HCT116 (cell line): ENCODE data around the gene SIVA1. TPM values are rescaled to one million over a fixed set of nuclear protein-coding genes. Genes with fewer than 3 reads are reported as not detected.

Experiments
- ATAC-seq: fragments of 200-7000 bp; cut with Tn5 transposase; 2 replicates; pipeline ENCODE4 v1.9.1; 2020; ENCODE audit warnings: mild to moderate bottlenecking, moderate library complexity
- BruUV-seq: library from RNA; stranded (reverse); fragments of 400-500 nt; replicated peaks from 2 replicates; lab custom pipeline; 2021; lab: Mats Ljungman, UMichigan
- CTCF ChIA-PET: fragments of 300-600 bp; sonication (Branson Sonifier 250); formaldehyde crosslinking; loops from one replicate; lab custom pipeline; 2021; ENCODE audit warnings: antibody characterized with exemption; lab: Charles Lee
- POLR2A ChIA-PET: fragments of 300-600, 350-600 bp; sonication (Branson Sonifier 250); formaldehyde crosslinking; loops from one replicate; lab custom pipeline; 2021; ENCODE audit warnings: antibody characterized with exemption; lab: Charles Lee
- RAD21 ChIA-PET, 2 experiments: fragments of 300-600 bp; sonication (Branson Sonifier 250); formaldehyde crosslinking; loops; one replicate each; lab custom pipeline; 2023; ENCODE audit warnings: low total read pairs in 2 of 2; ENCODE audit not compliant: uncharacterized antibody in 2 of 2, unreplicated experiment in 2 of 2, low non-redundant PET in 1 of 2; lab: Charles Lee
- DNase-seq: peaks from one replicate; pipeline ENCODE4 v3.0.0-alpha.2; 2010; ENCODE audit warnings: low read depth, low spot score
- H2AFZ ChIP-seq: fragments of 200-600 bp; shearing (Covaris generic), sonication (generic); 2 replicates; pipeline ENCODE4 v1.6.1; 2017; ENCODE audit warnings: low read depth, mixed run types, mixed read lengths, antibody characterized with exemption, low read length; ENCODE audit not compliant: poor library complexity, severe bottlenecking
- H3K27ac ChIP-seq: 2 replicates; pipeline ENCODE4 v1.5.1; 2012; ENCODE audit warnings: low read depth, low read length
- H3K27me3 ChIP-seq: fragments of 200-600 bp; sonication (generic); 2 replicates; pipeline ENCODE4 v1.6.1; 2016; ENCODE audit warnings: mixed run types, low read length, mixed read lengths; ENCODE audit not compliant: insufficient read depth
- H3K36me3 ChIP-seq, 2 experiments: fragments of 200-500 bp in 1 of 2; fragments of 200-600 bp in 1 of 2; sonication (Bioruptor generic) in 1 of 2; sonication (generic) in 1 of 2; 2 replicates each; pipeline versions ENCODE4 v1.5.1 to v1.6.1; 2014 to 2016; ENCODE audit warnings: low read length in 2 of 2, inconsistent platforms in 1 of 2, mixed read lengths in 1 of 2, mixed run types in 1 of 2; ENCODE audit not compliant: insufficient read depth in 2 of 2, control insufficient read depth in 1 of 2
- H3K4me1 ChIP-seq, 2 experiments: fragments of 200-600 bp in 1 of 2; sonication (generic) in 1 of 2; 2 replicates each; pipeline versions ENCODE4 v1.5.1 to v1.6.1; 2012 to 2017; ENCODE audit warnings: low read length in 2 of 2, inconsistent platforms in 1 of 2, mild to moderate bottlenecking in 1 of 2, mixed read lengths in 1 of 2, mixed run types in 1 of 2, moderate library complexity in 1 of 2; ENCODE audit not compliant: insufficient read depth in 2 of 2, control insufficient read depth in 1 of 2
- H3K4me2 ChIP-seq: fragments of 200-600 bp; sonication (generic); 2 replicates; pipeline ENCODE4 v1.6.1; 2017; ENCODE audit warnings: mixed run types, low read length, mixed read lengths
- H3K4me3 ChIP-seq, 2 experiments: fragments of 200-600 bp in 1 of 2; sonication (generic) in 1 of 2; replicated peaks in 1 of 2; 2 replicates each; pipeline ENCODE4 v1.5.1; 2011 to 2016; ENCODE audit warnings: low read length in 2 of 2, control low read depth in 1 of 2, low read depth in 1 of 2, mild to moderate bottlenecking in 1 of 2, mixed read lengths in 1 of 2, mixed run types in 1 of 2
- H3K79me2 ChIP-seq: fragments of 200-600 bp; sonication (generic); 2 replicates; pipeline ENCODE4 v1.6.1; 2017; ENCODE audit warnings: mild to moderate bottlenecking, mixed run types, low read length, moderate library complexity, mixed read lengths; ENCODE audit not compliant: insufficient read depth
- H3K9ac ChIP-seq: fragments of 200-600 bp; sonication (generic); 2 replicates; pipeline ENCODE4 v1.6.1; 2016; ENCODE audit warnings: low read length, mixed read lengths
- H3K9me2 ChIP-seq: fragments of 200-600 bp; sonication (generic), shearing (Covaris generic); 2 replicates; pipeline ENCODE4 v1.6.1; 2017; ENCODE audit warnings: mixed run types, mild to moderate bottlenecking, moderate library complexity; ENCODE audit not compliant: insufficient read depth
- H3K9me3 ChIP-seq, 2 experiments: fragments of 200-500 bp in 1 of 2; fragments of 200-600 bp in 1 of 2; sonication (Bioruptor generic) in 1 of 2; sonication (generic) in 1 of 2; 2 replicates each; pipeline ENCODE4 v1.6.1; 2014 to 2017; ENCODE audit warnings: low read length in 2 of 2, mixed read lengths in 2 of 2, inconsistent platforms in 1 of 2, low read depth in 1 of 2, mild to moderate bottlenecking in 1 of 2, mixed run types in 1 of 2, moderate library complexity in 1 of 2; ENCODE audit not compliant: control insufficient read depth in 1 of 2, insufficient read depth in 1 of 2
- H4K20me1 ChIP-seq: fragments of 200-600 bp; sonication (generic), shearing (Covaris generic); 2 replicates; pipeline ENCODE4 v1.6.1; 2017; ENCODE audit warnings: mixed run types, mild to moderate bottlenecking, moderate library complexity; ENCODE audit not compliant: insufficient read depth
- CBX3 ChIP-seq: IDR thresholded peaks from 2 replicates; pipeline ENCODE4 v1.6.1; 2012; ENCODE audit warnings: low read depth
- CTCF ChIP-seq, 3 experiments: fragments of 200-600 bp in 1 of 3; sonication (generic) in 1 of 3; IDR thresholded peaks in 2 of 3; conservative IDR thresholded peaks in 1 of 3; 2 replicates each; pipeline ENCODE4 v1.5.1; 2012 to 2017; ENCODE audit warnings: low read depth in 2 of 3, low read length in 2 of 3, antibody characterized with exemption in 1 of 3, borderline replicate concordance in 1 of 3, control low read depth in 1 of 3, mild to moderate bottlenecking in 1 of 3, mixed read lengths in 1 of 3, mixed run types in 1 of 3, moderate library complexity in 1 of 3; ENCODE audit not compliant: insufficient read depth in 1 of 3
- ELF1 ChIP-seq: IDR thresholded peaks from 2 replicates; pipeline ENCODE4 v1.6.1; 2012; ENCODE audit warnings: low read depth, borderline replicate concordance
- EZH2 ChIP-seq: fragments of 200-600 bp; sonication (generic); IDR thresholded peaks from 2 replicates; pipeline ENCODE4 v1.6.1; 2017; ENCODE audit warnings: antibody characterized with exemption, mixed run types
- EZH2phosphoT487 ChIP-seq: fragments of 200-600 bp; IDR thresholded peaks from 2 replicates; pipeline ENCODE4 v1.6.1; 2018; ENCODE audit warnings: antibody characterized with exemption, borderline replicate concordance
- MAX ChIP-seq: IDR thresholded peaks from 2 replicates; pipeline ENCODE4 v1.6.1; 2012
- POLR2A ChIP-seq: IDR thresholded peaks from 2 replicates; pipeline ENCODE4 v1.7.0; 2011; ENCODE audit warnings: borderline replicate concordance; ENCODE audit not compliant: insufficient read depth, insufficient read length; ENCODE audit errors: extremely low read depth
- POLR2AphosphoS5 ChIP-seq: IDR thresholded peaks from 2 replicates; pipeline ENCODE4 v1.6.1; 2011; ENCODE audit warnings: mild to moderate bottlenecking, low read depth, low read length, moderate library complexity
- SIN3A ChIP-seq: IDR thresholded peaks from 2 replicates; pipeline ENCODE4 v1.6.1; 2012; ENCODE audit warnings: low read depth
- SP1 ChIP-seq: IDR thresholded peaks from 2 replicates; pipeline ENCODE4 v1.6.1; 2012; ENCODE audit warnings: low read depth
- SRF ChIP-seq: IDR thresholded peaks from 2 replicates; pipeline ENCODE4 v1.6.1; 2012; ENCODE audit warnings: low read depth
- YY1 ChIP-seq: IDR thresholded peaks from 2 replicates; pipeline ENCODE4 v1.6.1; 2011; ENCODE audit warnings: low read length, low read depth, moderate library complexity, mild to moderate bottlenecking; ENCODE audit not compliant: insufficient replicate concordance; ENCODE audit errors: extremely low read depth
- ZFX ChIP-seq: fragments of 450-650 bp; IDR thresholded peaks from 2 replicates; pipeline ENCODE4 v1.6.1; 2017
- intact Hi-C: fragments of 100-400 bp; cut with micrococcal nuclease; formaldehyde crosslinking; loops from 2 replicates; pipeline ENCODE4 v1.10.0; 2022
- total RNA-seq: library from RNA; stranded (reverse); gene quantifications from one replicate; pipeline ENCODE4 v1.2.1, GENCODE V29; 2021; ENCODE audit not compliant: unreplicated experiment
- TF ChIP-seq, protein P1 (sequence below): IDR thresholded peaks from 2 replicates; pipeline ENCODE4 v1.6.1; 2012

SIVA1 gene
- total RNA-seq, 1 experiment from 2014 or later, result 141 TPM

DNA sequence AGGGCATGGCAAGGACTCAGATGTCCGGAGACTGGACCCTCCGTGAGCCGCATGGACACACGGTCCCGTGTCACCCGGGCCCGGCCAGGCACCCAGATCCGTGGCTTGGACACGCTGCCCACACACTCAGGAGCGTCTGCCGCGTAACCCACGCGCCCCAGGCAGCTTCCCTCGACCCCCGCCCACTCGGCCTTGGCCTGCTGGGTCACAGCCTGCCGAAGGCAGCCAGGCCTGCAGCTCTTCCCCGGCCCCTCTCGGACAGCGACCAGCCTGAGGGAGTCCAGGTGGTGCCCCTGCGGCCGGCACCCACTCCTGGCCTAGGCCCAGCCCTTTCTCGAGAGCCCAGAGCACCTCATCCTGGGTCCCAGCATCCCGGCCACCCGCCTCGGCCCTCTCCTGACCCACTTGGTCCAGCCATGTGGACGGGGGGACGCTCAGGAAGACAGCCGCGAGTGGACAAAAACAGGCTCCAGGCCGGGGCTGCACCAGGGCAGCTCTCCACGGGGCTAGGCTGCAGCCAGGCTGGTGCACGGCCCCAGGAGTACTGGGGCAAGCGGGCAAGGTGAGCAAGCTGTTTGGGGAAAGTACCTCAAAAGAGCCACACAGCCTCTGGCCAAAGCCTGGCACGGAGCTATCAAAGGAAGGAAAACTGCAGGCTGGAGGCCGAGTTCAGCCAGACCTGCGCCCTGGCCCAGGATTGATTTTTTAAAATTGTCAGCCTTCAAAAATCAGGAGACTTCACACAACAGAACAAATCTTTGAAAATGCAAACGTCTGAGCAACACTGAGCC is 36.1 kb downstream of the SIVA1 start:
- Histone ChIP-seq H3K4me2 (no peak overlapping the region), H3K27ac (no peak overlapping the region), H3K27me3 (no peaks in the 10 kb centered on the region), H2AFZ (no peak overlapping the region), H3K4me3 (no peak overlapping the region), H3K9me3 (no peaks in the 10 kb centered on the region), H3K4me1 (peaks cover 10 to 15% of the 10 kb centered on the region in 2 experiments), H3K9me2 (no peaks in the 10 kb centered on the region), H3K79me2 (peaks cover 78% of the 10 kb centered on the region), H3K36me3 (peaks cover 8 to 12% of the 10 kb centered on the region in 2 experiments), H3K9ac (no peak overlapping the region), H4K20me1 (no peaks in the 10 kb centered on the region)
- TF ChIP-seq EZH2phosphoT487 (no peak), SP1 (no peak), SRF (no peak), SIN3A (no peak), MAX (no peak), CBX3 (no peak), CTCF (IDR thresholded peaks at IDR 0.05 in 2 of 3, conservative IDR thresholded peaks at IDR 0.05 in 1 of 3; ENCODE audit: borderline replicate concordance in 1 of 3, insufficient read depth in 1 of 3, low read depth in 2 of 3, low read length in 2 of 3) (no peak), YY1 (no peak), ZFX (no peak), POLR2A (no peak), POLR2AphosphoS5 (no peak), ELF1 (no peak), EZH2 (no peak)
- TF ChIP-seq, protein P1, sequence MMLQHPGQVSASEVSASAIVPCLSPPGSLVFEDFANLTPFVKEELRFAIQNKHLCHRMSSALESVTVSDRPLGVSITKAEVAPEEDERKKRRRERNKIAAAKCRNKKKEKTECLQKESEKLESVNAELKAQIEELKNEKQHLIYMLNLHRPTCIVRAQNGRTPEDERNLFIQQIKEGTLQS, result no peak
- intact Hi-C loops, result no loop called here
- BruUV-seq, result no TSS peak
- RAD21 ChIA-PET, result no interaction called here
- ATAC-seq, result no peak
- CTCF ChIA-PET, result no interaction called here
- DNase-seq, result no peak
- POLR2A ChIA-PET, result no interaction called here
